Epithelial cell of esophagus (primary cell): Measurements from ENCODE around the gene ELFN2.
"Not testable (repeated sequence)": the region's sequence is repeated elsewhere in the genome, so short reads cannot be mapped to it uniquely, and the experiment has no call there.

Experiments
- DNase-seq: peaks from one replicate; pipeline ENCODE4 v3.0.0; 2010; ENCODE audit warnings: low read depth
- H3K4me3 ChIP-seq: 2 replicates; pipeline ENCODE4 v1.5.1; 2011; ENCODE audit warnings: mild to moderate bottlenecking, low read length, control low read depth
- TF ChIP-seq, protein P1 (sequence below): IDR thresholded peaks from 2 replicates; pipeline ENCODE4 v1.5.1; 2011; ENCODE audit warnings: low read depth, mild to moderate bottlenecking, low read length, control low read depth, inconsistent platforms; ENCODE audit not compliant: insufficient read depth; ENCODE audit errors: missing control alignments

Gene ELFN2

GRCh38 chr22:37333724-37334460 is 93.4 kb downstream of the ELFN2 start:
- no peak overlapping the region for H3K4me3 ChIP-seq
- TF ChIP-seq, protein P1, sequence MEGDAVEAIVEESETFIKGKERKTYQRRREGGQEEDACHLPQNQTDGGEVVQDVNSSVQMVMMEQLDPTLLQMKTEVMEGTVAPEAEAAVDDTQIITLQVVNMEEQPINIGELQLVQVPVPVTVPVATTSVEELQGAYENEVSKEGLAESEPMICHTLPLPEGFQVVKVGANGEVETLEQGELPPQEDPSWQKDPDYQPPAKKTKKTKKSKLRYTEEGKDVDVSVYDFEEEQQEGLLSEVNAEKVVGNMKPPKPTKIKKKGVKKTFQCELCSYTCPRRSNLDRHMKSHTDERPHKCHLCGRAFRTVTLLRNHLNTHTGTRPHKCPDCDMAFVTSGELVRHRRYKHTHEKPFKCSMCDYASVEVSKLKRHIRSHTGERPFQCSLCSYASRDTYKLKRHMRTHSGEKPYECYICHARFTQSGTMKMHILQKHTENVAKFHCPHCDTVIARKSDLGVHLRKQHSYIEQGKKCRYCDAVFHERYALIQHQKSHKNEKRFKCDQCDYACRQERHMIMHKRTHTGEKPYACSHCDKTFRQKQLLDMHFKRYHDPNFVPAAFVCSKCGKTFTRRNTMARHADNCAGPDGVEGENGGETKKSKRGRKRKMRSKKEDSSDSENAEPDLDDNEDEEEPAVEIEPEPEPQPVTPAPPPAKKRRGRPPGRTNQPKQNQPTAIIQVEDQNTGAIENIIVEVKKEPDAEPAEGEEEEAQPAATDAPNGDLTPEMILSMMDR = no peak

DNA sequence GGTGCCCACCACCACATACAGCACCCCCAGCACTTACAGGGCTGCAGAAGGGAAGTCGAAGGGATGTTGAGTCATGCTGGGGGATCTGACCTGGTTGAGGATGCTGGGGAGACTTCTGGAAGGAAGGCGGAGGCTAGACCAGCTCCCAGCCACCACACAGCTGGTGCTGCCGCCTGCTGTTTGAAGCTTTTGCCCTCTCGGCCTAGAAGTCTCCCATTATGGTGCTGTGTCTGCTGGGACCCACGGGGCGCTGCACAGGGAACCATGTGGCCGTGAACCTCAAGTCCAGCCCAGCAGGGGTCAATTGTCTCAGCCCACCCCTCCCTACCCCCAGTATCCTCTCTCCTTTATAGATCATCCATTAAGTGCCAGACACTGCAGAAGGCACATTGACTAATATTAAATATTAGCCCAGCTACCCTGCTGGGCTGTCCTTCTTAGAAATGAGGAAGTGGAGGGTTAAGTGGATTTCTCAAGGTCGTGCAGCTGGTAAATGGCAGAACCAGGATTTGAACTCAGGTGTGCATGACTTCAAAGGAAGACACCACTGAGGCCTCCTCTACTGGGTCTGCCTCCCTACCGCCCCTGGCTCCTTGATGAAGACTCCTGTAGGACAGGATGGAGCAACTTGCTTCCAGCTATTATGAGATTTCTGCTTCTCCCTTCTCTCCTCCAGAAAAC is 95.3 kb downstream of the ELFN2 start:
- no peak for DNase-seq
- TF ChIP-seq, protein P1 = no peak
- no peak overlapping the region for H3K4me3 ChIP-seq

More at GRCh38 chr22:37333724-37334460, 93.4 kb downstream of the ELFN2 start:
- DNase-seq = no peak

GRCh38 chr22:37331034-37331428 is 96.2 kb downstream of the ELFN2 start:
- peak; percentile 75 for DNase-seq
- TF ChIP-seq, protein P1 = no peak
- H3K4me3 ChIP-seq = no peak overlapping the region

- peak; percentile 93 for DNase-seq
- TF ChIP-seq, protein P1 = peak; percentile 24
- H3K4me3 ChIP-seq = no peak overlapping the region
These were observed 96.9 kb downstream of the ELFN2 start for GRCh38 chr22:37330200-37331033.

GRCh38 chr22:37329238-37330140 is 97.8 kb downstream of the ELFN2 start:
- DNase-seq = peak; percentile 81
- TF ChIP-seq, protein P1 = no peak

GRCh38 chr22:37328538-37329237 is 98.6 kb downstream of the ELFN2 start:
- DNase-seq, H3K4me3 ChIP-seq: not testable (repeated sequence)

More at GRCh38 chr22:37329238-37330140, 97.8 kb downstream of the ELFN2 start:
- H3K4me3 ChIP-seq = no peak overlapping the region
